ENCODE data around the gene GPER1. TPM values are rescaled to one million over a fixed set of nuclear protein-coding genes. Genes with fewer than 3 reads are reported as not detected.
A peak's percentile ranks its signal among the peaks of the same experiment; 100 is the strongest.

The GPER1 gene
- total RNA-seq, 1 experiment from 2014 or later: not detected

DNA sequence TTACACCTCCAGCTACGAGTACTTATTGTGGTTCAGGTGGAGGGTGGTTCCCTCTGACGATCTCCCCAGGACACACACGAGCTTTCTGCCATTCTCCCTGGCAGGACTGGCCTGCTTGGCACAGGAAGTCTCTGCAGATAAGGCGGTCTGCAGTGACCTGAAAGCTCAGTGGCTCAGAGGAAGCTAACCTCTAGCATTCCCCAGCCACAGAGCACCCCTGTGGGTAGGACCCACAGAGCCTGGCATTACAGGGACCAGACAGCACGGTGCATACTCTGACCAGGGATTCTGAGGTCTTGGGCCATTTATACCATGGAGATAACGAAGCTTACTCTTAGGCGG is 45.5 kb upstream of the GPER1 start:
- Histone ChIP-seq H3K4me1 (ENCODE audit: insufficient read depth, low read length) (peaks cover 4% of the 10 kb centered on the region; the same call in 1 of the 2 replicates), H2BK20ac (ENCODE audit: low read depth, low read length, poor library complexity, severe bottlenecking) (no peak overlapping the region), H3K79me2 (ENCODE audit: insufficient read depth, low read length) (no peaks in the 10 kb centered on the region), H3K9ac (ENCODE audit: extremely low read depth, insufficient read length, low read length) (no peak overlapping the region), H3K27me3 (ENCODE audit: insufficient read depth, low read length) (no peaks in the 10 kb centered on the region), H2AK5ac (ENCODE audit: insufficient read length, low read length) (no peak overlapping the region), H3K18ac (ENCODE audit: insufficient read length, low read depth, low read length) (no peak overlapping the region), H3K4ac (ENCODE audit: low read depth, low read length) (no peak overlapping the region), H4K20me1 (ENCODE audit: control insufficient read depth, insufficient read depth, insufficient read length) (no peaks in the 10 kb centered on the region), H2BK12ac (ENCODE audit: insufficient read length, low read depth, low read length) (no peak overlapping the region), H3K4me2 (ENCODE audit: insufficient read depth, insufficient read length, low read length) (no peak overlapping the region), H2BK15ac (ENCODE audit: low read depth, low read length) (no peak overlapping the region), H4K91ac (ENCODE audit: insufficient read length, low read depth, low read length) (no peak overlapping the region), H3K23ac (ENCODE audit: insufficient read length, low read depth, low read length) (no peak overlapping the region), H3K23me2 (ENCODE audit: insufficient read length, low read depth, low read length, poor library complexity, severe bottlenecking) (peaks cover 5% of the 10 kb centered on the region), H4K5ac (ENCODE audit: insufficient read length, low read depth, low read length) (no peak overlapping the region), H3K27ac (ENCODE audit: insufficient read length, low read depth, low read length) (no peak overlapping the region), H2BK5ac (ENCODE audit: insufficient read length, low read length) (no peak overlapping the region), H3K9me3 (ENCODE audit: control insufficient read depth, low read depth, low read length) (no peaks in the 10 kb centered on the region), H3K56ac (ENCODE audit: insufficient read length, low read depth, low read length) (no peak overlapping the region), H3T11ph (ENCODE audit: low read length) (no peak overlapping the region), H2BK120ac (ENCODE audit: low read depth, low read length, poor library complexity, severe bottlenecking) (no peak overlapping the region), H4K8ac (replicated peaks; ENCODE audit: insufficient read length, low read depth, low read length) (no peak overlapping the region), H2AFZ (ENCODE audit: low read length) (no peak overlapping the region), H3K79me1 (ENCODE audit: insufficient read depth, low read depth, low read length, poor library complexity, severe bottlenecking) (no peaks in the 10 kb centered on the region), H3K14ac (ENCODE audit: insufficient read depth, low read length) (no peak overlapping the region)
- Mint-ChIP-seq H3K27ac (peak overlapping the region in 1 of 3 experiments; percentile 25; a peak in 1 of 7 replicates), H3K36me3 (ENCODE audit: insufficient read depth in 1 of 3, low read depth in 3 of 3) (no peaks in the 10 kb centered on the region), H3K4me3 (no peak overlapping the region; a peak in 1 of 5 replicates), H3K27me3 (ENCODE audit: low read depth) (no peaks in the 10 kb centered on the region; the same call in 1 of the 2 replicates), H3K4me1 (peaks cover 31 to 49% of the 10 kb centered on the region in 2 experiments), H3K9me3 (no peaks in the 10 kb centered on the region; a peak in 1 of 5 replicates)
- TF ChIP-seq, protein P1, sequence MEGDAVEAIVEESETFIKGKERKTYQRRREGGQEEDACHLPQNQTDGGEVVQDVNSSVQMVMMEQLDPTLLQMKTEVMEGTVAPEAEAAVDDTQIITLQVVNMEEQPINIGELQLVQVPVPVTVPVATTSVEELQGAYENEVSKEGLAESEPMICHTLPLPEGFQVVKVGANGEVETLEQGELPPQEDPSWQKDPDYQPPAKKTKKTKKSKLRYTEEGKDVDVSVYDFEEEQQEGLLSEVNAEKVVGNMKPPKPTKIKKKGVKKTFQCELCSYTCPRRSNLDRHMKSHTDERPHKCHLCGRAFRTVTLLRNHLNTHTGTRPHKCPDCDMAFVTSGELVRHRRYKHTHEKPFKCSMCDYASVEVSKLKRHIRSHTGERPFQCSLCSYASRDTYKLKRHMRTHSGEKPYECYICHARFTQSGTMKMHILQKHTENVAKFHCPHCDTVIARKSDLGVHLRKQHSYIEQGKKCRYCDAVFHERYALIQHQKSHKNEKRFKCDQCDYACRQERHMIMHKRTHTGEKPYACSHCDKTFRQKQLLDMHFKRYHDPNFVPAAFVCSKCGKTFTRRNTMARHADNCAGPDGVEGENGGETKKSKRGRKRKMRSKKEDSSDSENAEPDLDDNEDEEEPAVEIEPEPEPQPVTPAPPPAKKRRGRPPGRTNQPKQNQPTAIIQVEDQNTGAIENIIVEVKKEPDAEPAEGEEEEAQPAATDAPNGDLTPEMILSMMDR (conservative IDR thresholded peaks at IDR 0.05): no peak
- no CpG with 5 or more reads among the region's 7 CpGs for WGBS (ENCODE audit: extremely low coverage, insufficient read length, low lambda C conversion rate)
- no peak for DNase-seq

Measured in H9 (cell line).